ENCODE measurements around the gene FARP2. TPM values are rescaled to one million over a fixed set of nuclear protein-coding genes. Genes with fewer than 3 reads are reported as not detected.

Gene FARP2
- total RNA-seq, 1 donor from 2014 or later = 54.5 TPM

- no peak overlapping the region for H3K27ac Mint-ChIP-seq (ENCODE audit: unreplicated experiment)
These were observed 134.9 kb downstream of the FARP2 start for GRCh38 chr2:241490825-241491506.

GRCh38 chr2:241491549-241492173, 135.6 kb downstream of the FARP2 start:
- DNase-seq (ENCODE audit: extremely low spot score, unreplicated experiment) = no peak
- H3K36me3 Mint-ChIP-seq (ENCODE audit: unreplicated experiment) = peaks cover 24% of the 10 kb centered on the region
- no peak overlapping the region for H3K27ac Mint-ChIP-seq (ENCODE audit: unreplicated experiment)
- no peak for TF ChIP-seq CTCF (IDR thresholded peaks at IDR 0.05)
- no peaks in the 10 kb centered on the region for H3K9me3 Mint-ChIP-seq (ENCODE audit: unreplicated experiment)
- H3K27me3 Mint-ChIP-seq (ENCODE audit: unreplicated experiment) = no peaks in the 10 kb centered on the region
- no peak overlapping the region for H3K4me3 Mint-ChIP-seq (ENCODE audit: unreplicated experiment)
- H3K4me1 Mint-ChIP-seq (ENCODE audit: unreplicated experiment) = no peaks in the 10 kb centered on the region

More at GRCh38 chr2:241490825-241491506, 134.9 kb downstream of the FARP2 start:
- no peak for TF ChIP-seq CTCF (IDR thresholded peaks at IDR 0.05)
- H3K4me1 Mint-ChIP-seq (ENCODE audit: unreplicated experiment) = no peaks in the 10 kb centered on the region
- peaks cover 24% of the 10 kb centered on the region for H3K36me3 Mint-ChIP-seq (ENCODE audit: unreplicated experiment)
- no peak for DNase-seq (ENCODE audit: extremely low spot score, unreplicated experiment)
- no peak overlapping the region for H3K4me3 Mint-ChIP-seq (ENCODE audit: unreplicated experiment)
- no peaks in the 10 kb centered on the region for H3K27me3 Mint-ChIP-seq (ENCODE audit: unreplicated experiment)
- no peaks in the 10 kb centered on the region for H3K9me3 Mint-ChIP-seq (ENCODE audit: unreplicated experiment)

- Mint-ChIP-seq H3K9me3 (ENCODE audit: unreplicated experiment) (no peaks in the 10 kb centered on the region), H3K4me3 (ENCODE audit: unreplicated experiment) (no peak overlapping the region), H3K4me1 (ENCODE audit: unreplicated experiment) (no peaks in the 10 kb centered on the region), H3K27me3 (ENCODE audit: unreplicated experiment) (no peaks in the 10 kb centered on the region), H3K27ac (ENCODE audit: unreplicated experiment) (no peak overlapping the region), H3K36me3 (ENCODE audit: unreplicated experiment) (peaks cover 20% of the 10 kb centered on the region)
- DNase-seq (ENCODE audit: extremely low spot score, unreplicated experiment) = no peak
- no peak for TF ChIP-seq CTCF (IDR thresholded peaks at IDR 0.05)
These were observed 136.1 kb downstream of the FARP2 start for GRCh38 chr2:241492174-241492565.

- Mint-ChIP-seq H3K36me3 (ENCODE audit: unreplicated experiment) (peaks cover 20% of the 10 kb centered on the region), H3K4me3 (ENCODE audit: unreplicated experiment) (no peak overlapping the region), H3K4me1 (ENCODE audit: unreplicated experiment) (no peaks in the 10 kb centered on the region), H3K9me3 (ENCODE audit: unreplicated experiment) (no peaks in the 10 kb centered on the region), H3K27ac (ENCODE audit: unreplicated experiment) (no peak overlapping the region), H3K27me3 (ENCODE audit: unreplicated experiment) (no peaks in the 10 kb centered on the region)
- TF ChIP-seq CTCF (IDR thresholded peaks at IDR 0.05) = no peak
- DNase-seq (ENCODE audit: extremely low spot score, unreplicated experiment) = no peak
These were observed 137.0 kb downstream of the FARP2 start for GRCh38 chr2:241493092-241493491.

- no peak overlapping the region for H3K4me3 Mint-ChIP-seq (ENCODE audit: unreplicated experiment)
- no peaks in the 10 kb centered on the region for H3K9me3 Mint-ChIP-seq (ENCODE audit: unreplicated experiment)
- peaks cover 19% of the 10 kb centered on the region for H3K36me3 Mint-ChIP-seq (ENCODE audit: unreplicated experiment)
- DNase-seq (ENCODE audit: extremely low spot score, unreplicated experiment) = no peak
- no peaks in the 10 kb centered on the region for H3K27me3 Mint-ChIP-seq (ENCODE audit: unreplicated experiment)
- H3K4me1 Mint-ChIP-seq (ENCODE audit: unreplicated experiment) = no peaks in the 10 kb centered on the region
- TF ChIP-seq CTCF (IDR thresholded peaks at IDR 0.05) = no peak
- no peak overlapping the region for H3K27ac Mint-ChIP-seq (ENCODE audit: unreplicated experiment)
These were observed 138.3 kb downstream of the FARP2 start for GRCh38 chr2:241494311-241494908.
